NB4 (cell line): Measurements from ENCODE around the gene ADIPOR1.
"Not testable (repeated sequence)": the region's sequence is repeated elsewhere in the genome, so short reads cannot be mapped to it uniquely, and the experiment has no call there.

Experiments
- CTCF ChIP-seq: IDR thresholded peaks from one replicate; pipeline ENCODE4 v1.5.1; 2012; ENCODE audit warnings: low read depth, low read length
- MAX ChIP-seq: IDR thresholded peaks from 2 replicates; pipeline ENCODE4 v1.6.1; 2011; ENCODE audit warnings: low read depth, low read length
- POLR2A ChIP-seq: IDR thresholded peaks from 2 replicates; pipeline ENCODE4 v1.6.1; 2011; ENCODE audit warnings: mild to moderate bottlenecking; ENCODE audit not compliant: insufficient read length; ENCODE audit errors: extremely low read depth

- not testable (repeated sequence) for TF ChIP-seq POLR2A, CTCF, MAX
These were observed 45.6 kb downstream of the ADIPOR1 start for GRCh38 chr1:202912476-202912875.
